ENCODE data around the gene KRCC1.

DNA sequence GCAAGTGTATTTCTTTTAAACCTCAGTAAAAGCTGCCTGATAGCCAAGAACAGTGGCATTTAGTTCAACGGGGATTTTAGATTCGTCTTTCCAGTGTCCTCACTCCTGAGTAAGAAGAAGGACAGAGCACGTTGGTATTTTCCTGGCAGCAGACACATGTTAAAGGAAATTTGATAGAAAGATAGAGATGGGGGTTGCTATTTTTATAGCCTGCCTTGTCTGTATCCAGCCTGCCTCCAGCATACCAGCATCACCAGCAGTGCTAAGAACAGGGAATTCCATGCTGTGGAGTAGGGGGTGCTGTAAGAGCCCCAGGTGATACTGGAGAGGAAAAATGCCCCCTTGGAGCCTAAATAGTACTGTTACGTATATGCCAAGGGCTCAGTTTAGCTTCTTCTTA is 11.0 kb upstream of the KRCC1 start:
- TF ChIP-seq POLR2AphosphoS5 (IDR thresholded peaks at IDR 0.05; ENCODE audit: low read depth, low read length), result no peak
- TF ChIP-seq, protein P1, sequence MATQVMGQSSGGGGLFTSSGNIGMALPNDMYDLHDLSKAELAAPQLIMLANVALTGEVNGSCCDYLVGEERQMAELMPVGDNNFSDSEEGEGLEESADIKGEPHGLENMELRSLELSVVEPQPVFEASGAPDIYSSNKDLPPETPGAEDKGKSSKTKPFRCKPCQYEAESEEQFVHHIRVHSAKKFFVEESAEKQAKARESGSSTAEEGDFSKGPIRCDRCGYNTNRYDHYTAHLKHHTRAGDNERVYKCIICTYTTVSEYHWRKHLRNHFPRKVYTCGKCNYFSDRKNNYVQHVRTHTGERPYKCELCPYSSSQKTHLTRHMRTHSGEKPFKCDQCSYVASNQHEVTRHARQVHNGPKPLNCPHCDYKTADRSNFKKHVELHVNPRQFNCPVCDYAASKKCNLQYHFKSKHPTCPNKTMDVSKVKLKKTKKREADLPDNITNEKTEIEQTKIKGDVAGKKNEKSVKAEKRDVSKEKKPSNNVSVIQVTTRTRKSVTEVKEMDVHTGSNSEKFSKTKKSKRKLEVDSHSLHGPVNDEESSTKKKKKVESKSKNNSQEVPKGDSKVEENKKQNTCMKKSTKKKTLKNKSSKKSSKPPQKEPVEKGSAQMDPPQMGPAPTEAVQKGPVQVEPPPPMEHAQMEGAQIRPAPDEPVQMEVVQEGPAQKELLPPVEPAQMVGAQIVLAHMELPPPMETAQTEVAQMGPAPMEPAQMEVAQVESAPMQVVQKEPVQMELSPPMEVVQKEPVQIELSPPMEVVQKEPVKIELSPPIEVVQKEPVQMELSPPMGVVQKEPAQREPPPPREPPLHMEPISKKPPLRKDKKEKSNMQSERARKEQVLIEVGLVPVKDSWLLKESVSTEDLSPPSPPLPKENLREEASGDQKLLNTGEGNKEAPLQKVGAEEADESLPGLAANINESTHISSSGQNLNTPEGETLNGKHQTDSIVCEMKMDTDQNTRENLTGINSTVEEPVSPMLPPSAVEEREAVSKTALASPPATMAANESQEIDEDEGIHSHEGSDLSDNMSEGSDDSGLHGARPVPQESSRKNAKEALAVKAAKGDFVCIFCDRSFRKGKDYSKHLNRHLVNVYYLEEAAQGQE (IDR thresholded peaks at IDR 0.05; ENCODE audit: insufficient read depth in 1 of 2, low read depth in 2 of 2, low read length in 2 of 2), result no peak
